PC-3 (cell line): ENCODE results near the gene LATS2. TPM values are rescaled to one million over a fixed set of nuclear protein-coding genes. Genes with fewer than 3 reads are reported as not detected.

Source experiments
- ATAC-seq: fragments of 200-7000 bp; cut with Tn5 transposase; 2 replicates; pipeline ENCODE4 v1.9.1; 2020; ENCODE audit warnings: mild to moderate bottlenecking, moderate library complexity
- BruUV-seq: library from RNA; stranded (reverse); fragments of 400-500 nt; replicated peaks from 2 replicates; lab custom pipeline; 2021; lab: Mats Ljungman, UMichigan
- CTCF ChIA-PET: fragments of 300-600 bp; sonication (Branson Sonifier 250); formaldehyde crosslinking; loops from one replicate; lab custom pipeline; 2022; ENCODE audit warnings: antibody characterized with exemption; lab: Charles Lee
- POLR2A ChIA-PET: fragments of 300-600 bp; sonication (Branson Sonifier 250); formaldehyde crosslinking; loops from one replicate; lab custom pipeline; 2022; ENCODE audit warnings: antibody characterized with exemption; ENCODE audit not compliant: unreplicated experiment; lab: Charles Lee
- DNase-seq: peaks from one replicate; pipeline ENCODE4 v3.0.0-alpha.2; 2015
- H2AFZ ChIP-seq: fragments of 300-600 bp; sonication (generic); 2 replicates; pipeline ENCODE4 v1.6.0; 2016; ENCODE audit warnings: antibody characterized with exemption, low read length
- H3F3A ChIP-seq: fragments of 300-600 bp; sonication (generic); one replicate; pipeline ENCODE4 v1.6.0; 2017; ENCODE audit warnings: antibody characterized with exemption, low read length, control low read depth, mild to moderate bottlenecking; ENCODE audit not compliant: unreplicated experiment
- H3K27ac ChIP-seq: fragments of 300-600 bp; sonication (generic); 2 replicates; pipeline ENCODE4 v1.5.1; 2016; ENCODE audit warnings: mild to moderate bottlenecking, low read length
- H3K27me3 ChIP-seq: fragments of 300-600 bp; sonication (generic); 2 replicates; pipeline ENCODE4 v1.6.1; 2016; ENCODE audit warnings: low read length, mixed read lengths
- H3K36me3 ChIP-seq: fragments of 300-600 bp; sonication (generic); 2 replicates; pipeline ENCODE4 v1.6.1; 2016; ENCODE audit warnings: low read depth, mixed run types, low read length, mixed read lengths
- H3K4me1 ChIP-seq: fragments of 300-600 bp; sonication (generic); 2 replicates; pipeline ENCODE4 v1.5.1; 2016; ENCODE audit warnings: low read length; ENCODE audit not compliant: insufficient read depth
- H3K4me2 ChIP-seq: fragments of 300-600 bp; sonication (generic); 2 replicates; pipeline ENCODE4 v1.6.0; 2016; ENCODE audit warnings: low read length
- H3K4me3 ChIP-seq: fragments of 300-600 bp; sonication (generic); 2 replicates; pipeline ENCODE4 v1.5.1; 2016; ENCODE audit warnings: mild to moderate bottlenecking, low read length, mixed read lengths
- H3K79me2 ChIP-seq: fragments of 300-600 bp; sonication (generic); 2 replicates; pipeline ENCODE4 v1.6.1; 2017; ENCODE audit warnings: low read length, mixed read lengths
- H3K9ac ChIP-seq: fragments of 300-600 bp; sonication (generic); 2 replicates; pipeline ENCODE4 v1.6.0; 2016; ENCODE audit warnings: mild to moderate bottlenecking, low read length
- H3K9me2 ChIP-seq: fragments of 300-600 bp; sonication (generic); replicated peaks from 2 replicates; pipeline ENCODE4 v1.6.1; 2016; ENCODE audit warnings: mixed run types, low read length, mixed read lengths
- H3K9me3 ChIP-seq: fragments of 300-600 bp; sonication (generic); 2 replicates; pipeline ENCODE4 v1.6.1; 2016; ENCODE audit warnings: low read length, mixed read lengths
- H4K20me1 ChIP-seq: fragments of 300-600 bp; sonication (generic); 2 replicates; pipeline ENCODE4 v1.6.1; 2016; ENCODE audit warnings: low read length, mixed read lengths
- CTCF ChIP-seq: fragments of 300-600 bp; sonication (generic); conservative IDR thresholded peaks from 2 replicates; pipeline ENCODE4 v1.5.1; 2017; ENCODE audit warnings: antibody characterized with exemption, low read depth, mild to moderate bottlenecking, low read length
- EZH2 ChIP-seq: fragments of 300-600 bp; sonication (generic); IDR thresholded peaks from one replicate; pipeline ENCODE4 v1.6.1; 2017; ENCODE audit warnings: antibody characterized with exemption, mild to moderate bottlenecking, low read length; ENCODE audit not compliant: unreplicated experiment
- EZH2phosphoT487 ChIP-seq: fragments of 300-600 bp; sonication (generic); IDR thresholded peaks from 2 replicates; pipeline ENCODE4 v1.6.1; 2018; ENCODE audit warnings: mild to moderate bottlenecking, antibody characterized with exemption, low read length, borderline replicate concordance
- intact Hi-C: fragments of 100-400 bp; cut with micrococcal nuclease; formaldehyde crosslinking; loops from 2 replicates; pipeline ENCODE4 v1.9.0; 2023
- total RNA-seq: library from RNA; depleted of rRNA; stranded (reverse); fragments of >200 nt; gene quantifications from 2 replicates; pipeline ENCODE4 v1.2.3, GENCODE V29; 2014

The LATS2 gene
- total RNA-seq, 1 experiment from 2014 or later: 11.0 TPM

GRCh38 chr13:20980430-20980829 is 81.0 kb downstream of the LATS2 start:
- Histone ChIP-seq H3K36me3 (peaks cover 23% of the 10 kb centered on the region), H3K27ac (no peak overlapping the region), H3K9me2 (no peaks in the 10 kb centered on the region), H3K4me2 (no peak overlapping the region), H4K20me1 (no peaks in the 10 kb centered on the region), H3K9ac (no peak overlapping the region), H3K79me2 (no peaks in the 10 kb centered on the region), H3K4me3 (no peak overlapping the region), H3K27me3 (no peaks in the 10 kb centered on the region), H3K9me3 (no peaks in the 10 kb centered on the region), H3F3A (no peaks in the 10 kb centered on the region), H2AFZ (no peak overlapping the region), H3K4me1 (no peaks in the 10 kb centered on the region)
- no TSS peak for BruUV-seq
- ChIA-PET POLR2A (interaction anchor here (0.5 kb wide), 1 partner anchor 37 kb away, joined by 3 read pairs; no protein-coding TSS in a partner anchor), CTCF (no interaction called here)
- intact Hi-C loops: no loop called here
- TF ChIP-seq EZH2 (no peak), EZH2phosphoT487 (no peak), CTCF (no peak)
- no peak for DNase-seq
- no peak for ATAC-seq

GRCh38 chr13:20977394-20977793 is 84.0 kb downstream of the LATS2 start:
- H3K36me3 ChIP-seq: peaks cover 33% of the 10 kb centered on the region
- no peak overlapping the region for H3K9ac ChIP-seq
- ATAC-seq (no peak), DNase-seq (no peak)
- no peaks in the 10 kb centered on the region for H3K79me2 ChIP-seq
- H3K9me2 ChIP-seq: no peaks in the 10 kb centered on the region
- no peaks in the 10 kb centered on the region for H3F3A ChIP-seq
- BruUV-seq: no TSS peak
- ChIA-PET CTCF (interaction anchor here (0.7 kb wide), 1 partner anchor 34 kb away, joined by 4 read pairs; no protein-coding TSS in a partner anchor), POLR2A (no interaction called here)
- H3K4me1 ChIP-seq: no peaks in the 10 kb centered on the region
- no peak for TF ChIP-seq CTCF
- no peak for TF ChIP-seq EZH2phosphoT487
- no peak for TF ChIP-seq EZH2
- intact Hi-C loops: no loop called here
- no peaks in the 10 kb centered on the region for H3K27me3 ChIP-seq
- no peak overlapping the region for H2AFZ ChIP-seq
- H3K9me3 ChIP-seq: no peaks in the 10 kb centered on the region
- no peak overlapping the region for H3K4me3 ChIP-seq
- no peak overlapping the region for H3K27ac ChIP-seq
- no peak overlapping the region for H3K4me2 ChIP-seq
- no peaks in the 10 kb centered on the region for H4K20me1 ChIP-seq

GRCh38 chr13:20974981-20975585 is 86.3 kb downstream of the LATS2 start:
- no peak overlapping the region for H3K9ac ChIP-seq
- H3K27me3 ChIP-seq: no peaks in the 10 kb centered on the region
- H3K9me3 ChIP-seq: no peaks in the 10 kb centered on the region
- H3K4me1 ChIP-seq: no peaks in the 10 kb centered on the region
- H4K20me1 ChIP-seq: no peaks in the 10 kb centered on the region
- ATAC-seq (no peak), DNase-seq (no peak)
- TF ChIP-seq EZH2phosphoT487: no peak
- no peak for TF ChIP-seq EZH2
- TF ChIP-seq CTCF: no peak
- no peaks in the 10 kb centered on the region for H3K9me2 ChIP-seq
- no peak overlapping the region for H3K4me3 ChIP-seq
- H3K27ac ChIP-seq: no peak overlapping the region
- H3K4me2 ChIP-seq: no peak overlapping the region
- no TSS peak for BruUV-seq
- H3K36me3 ChIP-seq: peaks cover 18% of the 10 kb centered on the region; the same call in 1 of the 2 replicates
- POLR2A ChIA-PET: no interaction called here
- no peak overlapping the region for H2AFZ ChIP-seq
- CTCF ChIA-PET: no interaction called here
- intact Hi-C loops: no loop called here
- no peaks in the 10 kb centered on the region for H3F3A ChIP-seq
- no peaks in the 10 kb centered on the region for H3K79me2 ChIP-seq
